Measurements from ENCODE around the gene STX2. TPM values are rescaled to one million over a fixed set of nuclear protein-coding genes. Genes with fewer than 3 reads are reported as not detected.

STX2 gene
- polyA plus RNA-seq, 1 donor from 2014 or later = 67.0 TPM

DNA sequence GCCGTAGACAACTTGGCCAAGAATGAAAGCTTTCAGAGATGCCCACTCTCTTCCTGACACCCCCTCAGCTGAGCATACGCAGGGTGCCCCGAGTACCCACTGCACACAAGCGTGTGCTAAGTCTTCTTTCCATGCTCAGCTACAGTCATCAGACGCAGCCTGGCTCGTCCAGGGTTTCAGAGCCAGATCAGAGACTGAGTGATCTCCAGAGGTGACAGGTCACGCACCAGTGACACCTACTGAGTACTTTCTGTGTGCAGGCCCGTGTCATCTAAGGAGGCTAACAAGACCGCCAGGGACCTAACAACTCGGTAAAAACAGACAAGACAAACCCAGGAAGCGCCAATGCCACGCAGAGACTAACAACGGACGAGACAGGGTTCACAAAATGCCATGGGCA lies 25.1 kb downstream of the STX2 start:
- Histone ChIP-seq H3K27ac (ENCODE audit: low read length) (no peak overlapping the region), H4K20me1 (ENCODE audit: insufficient read depth) (no peaks in the 10 kb centered on the region), H3K9me2 (ENCODE audit: insufficient read depth, low read length) (no peaks in the 10 kb centered on the region), H2AFZ (ENCODE audit: low read depth, low read length) (no peak overlapping the region), H3K9me3 (ENCODE audit: low read length) (no peaks in the 10 kb centered on the region), H3K4me3 (ENCODE audit: low read length) (no peak overlapping the region), H3K4me2 (ENCODE audit: low read length) (no peak overlapping the region), H3K27me3 (ENCODE audit: insufficient read depth, low read depth, low read length) (no peaks in the 10 kb centered on the region), H3K36me3 (ENCODE audit: insufficient read depth, low read length) (no peaks in the 10 kb centered on the region), H3F3A (ENCODE audit: insufficient read depth, low read length, poor library complexity, severe bottlenecking) (no peaks in the 10 kb centered on the region), H3K79me2 (replicated peaks; ENCODE audit: insufficient read depth, low read length) (peaks cover 2% of the 10 kb centered on the region), H3K9ac (ENCODE audit: low read length) (no peak overlapping the region)
- no peak for TF ChIP-seq POLR2AphosphoS5 (IDR thresholded peaks at IDR 0.05)
- no peak for TF ChIP-seq CTCF (IDR thresholded peaks at IDR 0.05; ENCODE audit: poor library complexity, severe bottlenecking)
- no peak for TF ChIP-seq MXI1 (conservative IDR thresholded peaks at IDR 0.05; ENCODE audit: poor library complexity, severe bottlenecking)
- TF ChIP-seq SMC3 (conservative IDR thresholded peaks at IDR 0.05; ENCODE audit: poor library complexity) = no peak
- no peak for TF ChIP-seq TAF1 (IDR thresholded peaks at IDR 0.05; ENCODE audit: low read depth)
- TF ChIP-seq EZH2 (IDR thresholded peaks at IDR 0.05; ENCODE audit: borderline replicate concordance, insufficient read depth, low read length, poor library complexity, severe bottlenecking) = no peak
- no peak for TF ChIP-seq REST (IDR thresholded peaks at IDR 0.05; ENCODE audit: borderline replicate concordance)
- TF ChIP-seq EP300 (conservative IDR thresholded peaks at IDR 0.05; ENCODE audit: poor library complexity, severe bottlenecking) = no peak
- no peak for TF ChIP-seq RAD21 (conservative IDR thresholded peaks at IDR 0.05)

DNA sequence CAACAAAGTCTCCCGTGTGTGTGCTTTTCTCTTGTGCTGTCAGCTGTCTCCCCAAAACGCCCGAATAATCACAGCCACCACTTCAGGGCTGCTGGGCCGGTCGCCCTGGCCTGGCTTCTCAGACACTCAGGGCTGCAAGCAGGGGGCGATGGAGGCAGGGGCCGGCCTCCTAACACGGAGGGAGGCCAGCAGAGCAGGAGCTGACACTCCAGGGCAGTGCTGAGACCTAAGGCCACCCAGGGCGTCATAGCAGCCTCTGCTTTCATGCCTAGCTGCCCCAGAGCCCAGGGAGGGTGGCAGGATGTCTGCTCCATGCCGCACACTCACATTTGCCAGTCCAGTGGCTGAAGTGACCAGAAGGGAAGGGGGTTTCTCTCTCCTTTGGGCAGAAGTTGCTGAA lies 25.6 kb downstream of the STX2 start:
- H3K4me2 ChIP-seq (ENCODE audit: low read length) = no peak overlapping the region
- H4K20me1 ChIP-seq (ENCODE audit: insufficient read depth) = no peaks in the 10 kb centered on the region
- H3K9me2 ChIP-seq (ENCODE audit: insufficient read depth, low read length) = no peaks in the 10 kb centered on the region
- no peak overlapping the region for H3K4me3 ChIP-seq (ENCODE audit: low read length)
- H3K27me3 ChIP-seq (ENCODE audit: insufficient read depth, low read depth, low read length) = no peaks in the 10 kb centered on the region
- H3K36me3 ChIP-seq (ENCODE audit: insufficient read depth, low read length) = no peaks in the 10 kb centered on the region
- H3K9me3 ChIP-seq (ENCODE audit: low read length) = no peaks in the 10 kb centered on the region
- TF ChIP-seq REST (IDR thresholded peaks at IDR 0.05; ENCODE audit: borderline replicate concordance) (no peak), TAF1 (IDR thresholded peaks at IDR 0.05; ENCODE audit: low read depth) (no peak), EZH2 (IDR thresholded peaks at IDR 0.05; ENCODE audit: borderline replicate concordance, insufficient read depth, low read length, poor library complexity, severe bottlenecking) (no peak), CTCF (IDR thresholded peaks at IDR 0.05; ENCODE audit: poor library complexity, severe bottlenecking) (no peak), RAD21 (conservative IDR thresholded peaks at IDR 0.05) (no peak), MXI1 (conservative IDR thresholded peaks at IDR 0.05; ENCODE audit: poor library complexity, severe bottlenecking) (no peak), SMC3 (conservative IDR thresholded peaks at IDR 0.05; ENCODE audit: poor library complexity) (no peak), EP300 (conservative IDR thresholded peaks at IDR 0.05; ENCODE audit: poor library complexity, severe bottlenecking) (no peak), POLR2AphosphoS5 (IDR thresholded peaks at IDR 0.05) (no peak)
- no peaks in the 10 kb centered on the region for H3F3A ChIP-seq (ENCODE audit: insufficient read depth, low read length, poor library complexity, severe bottlenecking)
- peaks cover 3% of the 10 kb centered on the region for H3K79me2 ChIP-seq (replicated peaks; ENCODE audit: insufficient read depth, low read length)
- H3K9ac ChIP-seq (ENCODE audit: low read length) = no peak overlapping the region
- no peak overlapping the region for H2AFZ ChIP-seq (ENCODE audit: low read depth, low read length)
- no peak overlapping the region for H3K27ac ChIP-seq (ENCODE audit: low read length)
